Retinal pigment epithelial cell (primary cell): Measurements from ENCODE around the gene STAP2.

ENCODE experiments used
- DNase-seq: peaks from one replicate; pipeline ENCODE4 v3.0.0-alpha.2; 2010; ENCODE audit warnings: low read depth
- H3K4me3 ChIP-seq: 2 replicates; pipeline ENCODE4 v1.5.1; 2011; ENCODE audit warnings: mild to moderate bottlenecking, low read length, control low read depth, moderate library complexity
- TF ChIP-seq, protein P1 (sequence below): conservative IDR thresholded peaks from 2 replicates; pipeline ENCODE4 v1.5.1; 2011; ENCODE audit warnings: low read depth, low read length, control low read depth, inconsistent platforms

The STAP2 gene

DNA sequence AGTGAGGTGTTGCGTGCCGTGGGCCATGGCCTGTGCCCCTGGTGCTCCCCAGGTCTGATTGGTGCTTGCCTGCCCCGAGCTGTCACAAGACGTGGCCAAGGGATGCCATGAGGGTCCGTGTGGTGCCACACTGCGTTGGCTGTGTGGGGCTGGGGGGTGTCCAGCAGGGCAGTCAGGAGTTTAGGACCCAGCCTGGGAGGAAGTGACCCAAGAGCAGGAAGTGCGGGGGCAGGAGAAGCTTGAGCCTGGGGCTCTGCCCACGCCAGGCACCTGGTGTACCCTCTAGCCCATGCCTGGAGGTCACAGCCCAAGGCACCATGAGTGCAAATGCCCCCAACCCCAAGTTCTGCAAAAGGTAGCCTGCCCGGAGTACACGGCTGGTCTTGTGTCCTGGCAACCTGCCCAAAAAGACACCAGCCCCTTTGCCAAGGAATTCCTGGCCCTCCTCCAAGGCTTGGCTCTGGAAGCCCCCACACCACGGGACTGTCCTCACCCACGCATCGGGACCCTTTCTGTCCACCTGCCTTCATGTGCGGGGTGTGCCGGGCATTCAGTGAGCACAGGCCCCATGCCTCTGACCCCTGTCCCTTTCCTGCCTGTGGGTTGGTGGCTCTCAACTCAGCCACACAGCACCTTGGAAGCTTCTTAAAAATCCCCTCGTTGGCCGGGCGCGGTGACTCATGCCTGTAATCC lies 29.6 kb upstream of the STAP2 start:
- DNase-seq, result no peak
- TF ChIP-seq, protein P1, sequence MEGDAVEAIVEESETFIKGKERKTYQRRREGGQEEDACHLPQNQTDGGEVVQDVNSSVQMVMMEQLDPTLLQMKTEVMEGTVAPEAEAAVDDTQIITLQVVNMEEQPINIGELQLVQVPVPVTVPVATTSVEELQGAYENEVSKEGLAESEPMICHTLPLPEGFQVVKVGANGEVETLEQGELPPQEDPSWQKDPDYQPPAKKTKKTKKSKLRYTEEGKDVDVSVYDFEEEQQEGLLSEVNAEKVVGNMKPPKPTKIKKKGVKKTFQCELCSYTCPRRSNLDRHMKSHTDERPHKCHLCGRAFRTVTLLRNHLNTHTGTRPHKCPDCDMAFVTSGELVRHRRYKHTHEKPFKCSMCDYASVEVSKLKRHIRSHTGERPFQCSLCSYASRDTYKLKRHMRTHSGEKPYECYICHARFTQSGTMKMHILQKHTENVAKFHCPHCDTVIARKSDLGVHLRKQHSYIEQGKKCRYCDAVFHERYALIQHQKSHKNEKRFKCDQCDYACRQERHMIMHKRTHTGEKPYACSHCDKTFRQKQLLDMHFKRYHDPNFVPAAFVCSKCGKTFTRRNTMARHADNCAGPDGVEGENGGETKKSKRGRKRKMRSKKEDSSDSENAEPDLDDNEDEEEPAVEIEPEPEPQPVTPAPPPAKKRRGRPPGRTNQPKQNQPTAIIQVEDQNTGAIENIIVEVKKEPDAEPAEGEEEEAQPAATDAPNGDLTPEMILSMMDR, result no peak
- no peak overlapping the region for H3K4me3 ChIP-seq

DNA sequence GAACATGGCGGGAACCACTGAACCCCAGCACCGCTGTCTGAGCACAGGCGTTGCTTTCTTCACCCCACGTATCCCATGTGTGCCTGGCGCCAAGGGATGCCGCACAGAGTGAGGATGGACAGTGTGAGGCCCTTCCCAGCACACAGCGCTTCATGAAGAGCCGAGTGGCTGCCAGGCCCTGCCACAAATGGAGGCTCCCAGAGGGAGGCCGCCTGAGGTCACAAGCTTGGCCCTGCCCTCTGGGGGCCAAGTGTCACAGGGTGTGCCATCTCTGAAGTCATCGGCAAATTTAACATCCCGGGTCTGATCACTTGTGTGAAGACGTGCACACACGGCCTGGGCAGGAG lies 29.1 kb upstream of the STAP2 start:
- no peak for DNase-seq
- TF ChIP-seq, protein P1, result no peak
- no peak overlapping the region for H3K4me3 ChIP-seq

DNA sequence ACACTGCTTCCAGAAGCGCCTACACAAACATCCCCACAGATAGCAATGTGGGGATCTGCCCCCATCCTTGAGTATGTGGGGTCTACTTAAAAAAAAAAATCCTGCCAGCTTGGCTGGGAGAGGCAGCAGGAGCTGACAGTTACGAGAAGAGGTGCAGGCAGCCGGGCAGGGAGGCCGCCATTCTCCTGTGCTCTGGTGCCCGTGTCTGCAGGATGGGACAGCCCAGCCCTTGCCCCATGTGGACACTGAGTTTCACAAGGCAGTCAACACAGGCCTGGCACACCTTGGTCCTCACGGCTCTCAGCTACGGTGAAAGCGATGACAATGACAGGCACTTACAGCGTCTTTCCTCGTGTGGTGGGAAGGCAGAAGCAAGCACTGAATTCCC lies 28.7 kb upstream of the STAP2 start:
- no peak overlapping the region for H3K4me3 ChIP-seq
- TF ChIP-seq, protein P1, result no peak

DNA sequence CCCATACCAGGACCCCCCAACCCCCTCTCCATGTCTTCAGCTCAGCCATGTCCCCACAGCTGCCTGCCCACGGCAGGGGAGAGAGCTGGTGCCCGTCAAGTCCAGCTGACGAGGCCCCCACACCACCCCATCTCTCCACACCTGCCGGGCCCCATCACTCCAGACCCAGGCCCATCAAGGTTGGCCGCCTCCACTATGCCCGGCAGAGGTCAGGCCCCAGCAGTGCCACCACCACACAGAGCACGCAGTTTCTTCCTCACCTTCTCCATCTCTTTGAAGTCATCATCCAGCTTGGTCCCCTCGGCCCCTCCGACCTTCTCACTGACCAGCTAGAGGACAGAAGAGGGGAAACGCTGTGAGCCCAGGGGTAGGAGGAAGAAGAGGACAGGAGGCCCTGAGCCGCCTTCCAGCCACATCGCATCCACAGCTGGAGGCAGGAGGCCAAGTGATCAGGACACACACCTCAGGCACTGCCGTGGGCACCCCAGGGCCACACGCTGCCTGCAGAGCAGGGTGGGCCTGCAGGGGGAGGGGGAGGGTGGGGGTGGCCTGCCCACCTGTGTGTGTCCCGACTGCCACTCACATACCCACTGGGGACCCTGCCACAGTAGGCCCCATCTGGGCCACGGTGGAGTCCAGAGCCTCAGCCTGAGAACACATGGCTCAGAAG lies 28.2 kb upstream of the STAP2 start:
- TF ChIP-seq, protein P1, result no peak
- no peak for DNase-seq
- H3K4me3 ChIP-seq, result no peak overlapping the region

More for the DNA sequence above, 28.7 kb upstream of the STAP2 start:
- DNase-seq, result no peak

DNA sequence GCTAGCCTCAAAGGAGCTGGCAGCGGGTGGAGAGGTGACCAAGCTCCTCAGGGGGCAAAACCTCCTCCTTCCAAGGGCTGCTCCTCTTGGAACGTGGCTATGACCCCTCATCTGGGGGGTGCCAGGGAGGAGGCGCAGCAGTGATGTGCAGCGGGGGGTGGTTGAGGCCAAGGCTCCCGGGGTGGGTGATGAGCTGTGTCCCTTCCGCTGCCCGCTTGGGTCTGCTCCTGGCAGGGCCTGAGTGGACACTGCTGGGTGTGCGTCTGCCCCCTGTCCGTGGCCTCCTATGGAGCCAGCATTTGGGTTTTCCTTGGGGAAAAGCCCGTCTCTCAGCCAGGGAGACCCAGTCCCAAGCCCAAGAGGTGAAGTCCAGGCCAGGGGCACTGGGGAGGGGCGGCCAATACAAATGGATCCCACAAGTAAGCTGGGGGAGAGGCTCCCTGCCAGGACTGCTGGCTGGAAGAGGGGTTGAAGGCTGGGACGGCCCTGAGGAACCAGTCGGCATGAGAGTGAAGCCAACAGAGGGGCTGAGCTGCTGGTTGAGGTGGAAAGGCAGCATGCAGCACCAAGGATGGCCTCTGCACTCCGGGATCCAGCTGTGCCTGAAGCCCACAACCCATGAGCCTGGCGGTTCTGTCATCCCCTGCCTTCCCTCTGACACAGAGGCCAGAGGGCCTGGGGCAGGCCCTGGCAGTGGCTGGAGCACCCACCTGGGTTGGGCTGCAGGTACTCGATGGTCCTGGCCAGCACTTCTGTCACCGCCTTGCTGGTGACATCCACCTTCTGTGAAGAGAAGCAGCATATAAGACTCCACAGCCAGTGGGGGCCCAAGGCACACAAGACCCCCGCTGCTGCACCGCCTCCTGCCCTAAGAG lies 27.4 kb upstream of the STAP2 start:
- H3K4me3 ChIP-seq, result no peak overlapping the region
- no peak for DNase-seq
- TF ChIP-seq, protein P1, result no peak

DNA sequence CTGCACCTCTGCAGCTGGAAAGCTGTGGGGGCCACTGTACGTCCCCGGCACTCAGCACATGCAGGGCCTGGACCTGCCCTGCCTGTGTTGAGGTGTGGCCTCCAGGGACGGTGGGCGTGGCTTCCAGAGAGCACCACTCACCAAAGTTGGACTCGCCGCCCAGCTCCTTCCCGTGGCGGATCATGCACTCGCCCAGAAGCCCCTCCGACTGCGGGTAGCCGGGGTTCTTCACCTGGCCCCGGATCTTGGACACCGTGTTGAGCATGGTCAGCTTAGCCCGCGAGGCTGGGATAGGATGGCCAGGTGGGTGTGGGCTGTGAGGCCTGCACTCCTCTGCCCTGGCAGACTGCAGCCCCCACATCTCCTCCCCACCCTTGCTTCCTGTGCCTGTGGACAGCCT lies 26.7 kb upstream of the STAP2 start:
- TF ChIP-seq, protein P1, result no peak
- DNase-seq, result no peak
- no peak overlapping the region for H3K4me3 ChIP-seq
